Measurements from ENCODE around the gene KLHL2.

DNA sequence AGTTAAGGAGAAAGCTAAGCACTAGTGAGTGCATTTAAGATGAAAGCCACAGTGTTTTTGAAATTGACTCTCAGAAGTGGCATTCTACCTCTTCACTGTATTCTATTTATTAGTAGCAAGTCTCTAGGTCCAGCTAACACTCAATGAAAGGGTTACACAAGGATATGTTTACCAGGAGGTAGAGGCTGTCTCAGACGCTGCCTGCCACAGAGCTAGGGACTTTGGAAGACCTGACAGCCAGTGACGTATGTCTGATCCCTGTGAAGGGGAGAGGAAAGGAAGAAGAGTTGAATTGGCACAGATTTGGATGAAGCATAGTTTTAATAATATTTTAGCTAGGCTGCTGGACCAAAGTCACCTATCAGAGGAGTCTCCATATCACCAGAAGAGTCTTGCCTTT is 36.5 kb upstream of the KLHL2 start:
- TF ChIP-seq, protein P1, sequence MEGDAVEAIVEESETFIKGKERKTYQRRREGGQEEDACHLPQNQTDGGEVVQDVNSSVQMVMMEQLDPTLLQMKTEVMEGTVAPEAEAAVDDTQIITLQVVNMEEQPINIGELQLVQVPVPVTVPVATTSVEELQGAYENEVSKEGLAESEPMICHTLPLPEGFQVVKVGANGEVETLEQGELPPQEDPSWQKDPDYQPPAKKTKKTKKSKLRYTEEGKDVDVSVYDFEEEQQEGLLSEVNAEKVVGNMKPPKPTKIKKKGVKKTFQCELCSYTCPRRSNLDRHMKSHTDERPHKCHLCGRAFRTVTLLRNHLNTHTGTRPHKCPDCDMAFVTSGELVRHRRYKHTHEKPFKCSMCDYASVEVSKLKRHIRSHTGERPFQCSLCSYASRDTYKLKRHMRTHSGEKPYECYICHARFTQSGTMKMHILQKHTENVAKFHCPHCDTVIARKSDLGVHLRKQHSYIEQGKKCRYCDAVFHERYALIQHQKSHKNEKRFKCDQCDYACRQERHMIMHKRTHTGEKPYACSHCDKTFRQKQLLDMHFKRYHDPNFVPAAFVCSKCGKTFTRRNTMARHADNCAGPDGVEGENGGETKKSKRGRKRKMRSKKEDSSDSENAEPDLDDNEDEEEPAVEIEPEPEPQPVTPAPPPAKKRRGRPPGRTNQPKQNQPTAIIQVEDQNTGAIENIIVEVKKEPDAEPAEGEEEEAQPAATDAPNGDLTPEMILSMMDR (IDR thresholded peaks at IDR 0.05) = no peak
- no peak for TF ChIP-seq POLR2A (IDR thresholded peaks at IDR 0.05)
- TF ChIP-seq POLR2AphosphoS5 (IDR thresholded peaks at IDR 0.05) = no peak
